Neural crest cell (in vitro differentiated cells): ENCODE data around the gene PGF. TPM values are rescaled to one million over a fixed set of nuclear protein-coding genes. Genes with fewer than 3 reads are reported as not detected.

ENCODE experiments used
- DNase-seq: peaks from one replicate; pipeline ENCODE4 v3.0.0; 2021; ENCODE audit warnings: low read depth, mixed read lengths, low spot score
- H3K27ac Mint-ChIP-seq: one replicate; pipeline ENCODE4 v1.8.0; 2021; ENCODE audit warnings: mild to moderate bottlenecking, mixed read lengths; ENCODE audit not compliant: unreplicated experiment
- H3K27me3 Mint-ChIP-seq: 2 replicates; pipeline ENCODE4 v1.8.0; 2021; ENCODE audit warnings: low read depth, mild to moderate bottlenecking, mixed read lengths
- H3K36me3 Mint-ChIP-seq: 2 replicates; pipeline ENCODE4 v1.8.0; 2021; ENCODE audit warnings: low read depth, mild to moderate bottlenecking, mixed read lengths
- H3K4me1 Mint-ChIP-seq: 2 replicates; pipeline ENCODE4 v1.8.0; 2021; ENCODE audit warnings: mixed read lengths
- H3K4me3 Mint-ChIP-seq: one replicate; pipeline ENCODE4 v1.8.0; 2021; ENCODE audit warnings: mild to moderate bottlenecking, mixed read lengths
- H3K9me3 Mint-ChIP-seq: 2 replicates; pipeline ENCODE4 v1.8.0; 2021; ENCODE audit warnings: mixed read lengths
- CTCF ChIP-seq: fragments of 200-600 bp; sonication (generic); conservative IDR thresholded peaks from 2 replicates; pipeline ENCODE4 v1.5.0; 2021; ENCODE audit warnings: antibody characterized with exemption, mild to moderate bottlenecking
- total RNA-seq: library from RNA; stranded (reverse); gene quantifications from 2 replicates; pipeline ENCODE4 v1.2.1, GENCODE V29; 2021

Gene PGF
- total RNA-seq, 1 donor from 2014 or later, result 2.9 TPM

GRCh38 chr14:74896400-74896799, 59.0 kb downstream of the PGF start:
- no peak for TF ChIP-seq CTCF
- no peaks in the 10 kb centered on the region for H3K9me3 Mint-ChIP-seq
- H3K4me1 Mint-ChIP-seq, result no peaks in the 10 kb centered on the region
- H3K27ac Mint-ChIP-seq, result no peak overlapping the region
- no peak overlapping the region for H3K4me3 Mint-ChIP-seq
- H3K36me3 Mint-ChIP-seq, result peaks cover 40% of the 10 kb centered on the region
- no peaks in the 10 kb centered on the region for H3K27me3 Mint-ChIP-seq
- no peak for DNase-seq

DNA sequence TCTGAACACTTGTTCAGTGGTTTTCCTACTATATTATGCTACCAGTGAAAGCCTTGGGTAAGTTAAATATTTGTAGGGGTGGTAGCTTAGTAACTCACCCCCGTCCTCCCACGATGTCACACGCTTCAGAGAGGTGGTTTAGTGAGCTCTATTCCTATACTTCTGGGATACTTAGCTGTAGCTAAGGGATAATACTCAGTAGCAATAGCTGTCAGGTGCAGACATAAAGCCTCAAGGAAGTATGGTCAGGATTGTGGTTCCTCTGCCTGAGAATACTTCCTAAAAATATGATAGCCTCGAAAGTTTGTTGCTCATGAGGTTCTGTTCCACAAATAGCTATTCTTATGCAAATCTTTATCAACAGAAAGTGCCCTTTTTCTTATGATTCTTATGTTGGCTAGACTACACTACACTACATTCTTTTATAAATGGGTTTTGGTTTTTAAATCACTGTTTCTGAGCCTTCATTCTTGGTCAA, 61.7 kb downstream of the PGF start:
- Mint-ChIP-seq H3K4me3 (no peak overlapping the region), H3K36me3 (peaks cover 23% of the 10 kb centered on the region), H3K9me3 (no peaks in the 10 kb centered on the region), H3K27ac (no peak overlapping the region), H3K4me1 (no peaks in the 10 kb centered on the region), H3K27me3 (no peaks in the 10 kb centered on the region)
- no peak for DNase-seq
- no peak for TF ChIP-seq CTCF

DNA sequence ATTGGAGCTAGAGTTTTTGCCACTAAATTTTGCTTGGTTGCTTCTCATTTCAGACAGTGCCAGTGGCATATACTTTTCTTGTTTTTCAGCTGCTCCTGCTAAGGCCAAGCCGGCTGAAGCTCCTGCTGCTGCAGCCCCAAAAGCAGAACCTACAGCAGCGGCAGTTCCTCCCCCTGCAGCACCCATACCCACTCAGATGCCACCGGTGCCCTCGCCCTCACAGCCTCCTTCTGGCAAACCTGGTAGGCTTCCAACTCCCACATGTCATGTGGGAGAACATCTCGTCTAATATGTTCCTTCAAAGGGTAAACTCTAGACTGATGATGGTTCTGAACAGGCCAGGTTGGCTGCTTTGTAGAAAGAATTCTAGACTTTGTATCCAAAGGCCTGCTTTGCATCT, 62.7 kb downstream of the PGF start:
- TF ChIP-seq CTCF, result no peak
- H3K27me3 Mint-ChIP-seq, result no peaks in the 10 kb centered on the region
- peaks cover 19% of the 10 kb centered on the region for H3K36me3 Mint-ChIP-seq
- no peaks in the 10 kb centered on the region for H3K4me1 Mint-ChIP-seq
- no peaks in the 10 kb centered on the region for H3K9me3 Mint-ChIP-seq
- H3K4me3 Mint-ChIP-seq, result no peak overlapping the region
- no peak for DNase-seq
- H3K27ac Mint-ChIP-seq, result no peak overlapping the region

DNA sequence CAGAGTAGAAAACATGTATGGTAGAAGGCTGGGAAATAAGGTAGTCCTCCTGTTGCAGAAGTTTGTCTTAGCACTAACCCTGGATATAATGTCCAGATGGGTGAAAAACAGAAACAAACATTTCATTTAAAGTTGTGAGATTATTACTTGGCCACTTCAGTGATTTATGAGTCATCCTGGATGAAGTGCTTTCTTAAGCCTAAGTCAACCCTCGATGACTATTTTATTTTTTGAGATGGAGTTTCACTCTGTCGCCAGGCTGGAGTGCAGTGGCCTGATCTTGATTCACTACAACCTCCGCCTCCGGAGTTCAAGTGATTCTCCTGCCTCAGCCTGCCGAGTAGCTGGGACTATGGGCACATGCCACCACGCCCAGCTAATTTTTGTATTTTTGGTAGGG, 63.5 kb downstream of the PGF start:
- Mint-ChIP-seq H3K4me1 (no peaks in the 10 kb centered on the region), H3K9me3 (no peaks in the 10 kb centered on the region), H3K27ac (no peak overlapping the region), H3K27me3 (no peaks in the 10 kb centered on the region), H3K36me3 (peaks cover 15% of the 10 kb centered on the region), H3K4me3 (no peak overlapping the region)
- TF ChIP-seq CTCF, result no peak
- DNase-seq, result no peak

Other genes starting within 250 kb of the PGF start
- 49.3 and 51.5 TPM in 2 replicates for gene AREL1, start 242.5 kb downstream of the PGF start, total RNA-seq
- gene FCF1, start 242.5 kb downstream of the PGF start, total RNA-seq, result 53.3 and 58.0 TPM in 2 replicates
- gene YLPM1, start 192.3 kb downstream of the PGF start, total RNA-seq, result 115 and 120 TPM in 2 replicates
- gene PROX2, start 79.5 kb downstream of the PGF start, total RNA-seq, result not detected in 2 replicates
- gene DLST, start 73.7 kb downstream of the PGF start, total RNA-seq, result 92.9 and 97.4 TPM in 2 replicates
- gene RPS6KL1, start 32.3 kb downstream of the PGF start, total RNA-seq, result 13.9 and 14.1 TPM in 2 replicates
- 50.5 TPM in 2 replicates for gene EIF2B2, start 47.3 kb upstream of the PGF start, total RNA-seq
- gene MLH3, start 95.9 kb upstream of the PGF start, total RNA-seq, result 27.7 and 34.2 TPM in 2 replicates
- gene ACYP1, start 108.4 kb upstream of the PGF start, total RNA-seq, result 35.9 and 37.1 TPM in 2 replicates
- gene ZC2HC1C, start 114.0 kb upstream of the PGF start, total RNA-seq, result 1.3 and 1.9 TPM in 2 replicates
- gene NEK9, start 171.5 kb upstream of the PGF start, total RNA-seq, result 109 and 113 TPM in 2 replicates
- 178 and 186 TPM in 2 replicates for gene TMED10, start 221.0 kb upstream of the PGF start, total RNA-seq